HG03139 (cell line): ENCODE data around the gene C17orf100.
"Not testable (repeated sequence)": the region's sequence is repeated elsewhere in the genome, so short reads cannot be mapped to it uniquely, and the experiment has no call there.

Experiments used
- ATAC-seq: cut with Tn5 transposase; IDR thresholded peaks from one replicate; pipeline ENCODE4 v1.9.1; 2021; ENCODE audit not compliant: unreplicated experiment

C17orf100 gene

DNA sequence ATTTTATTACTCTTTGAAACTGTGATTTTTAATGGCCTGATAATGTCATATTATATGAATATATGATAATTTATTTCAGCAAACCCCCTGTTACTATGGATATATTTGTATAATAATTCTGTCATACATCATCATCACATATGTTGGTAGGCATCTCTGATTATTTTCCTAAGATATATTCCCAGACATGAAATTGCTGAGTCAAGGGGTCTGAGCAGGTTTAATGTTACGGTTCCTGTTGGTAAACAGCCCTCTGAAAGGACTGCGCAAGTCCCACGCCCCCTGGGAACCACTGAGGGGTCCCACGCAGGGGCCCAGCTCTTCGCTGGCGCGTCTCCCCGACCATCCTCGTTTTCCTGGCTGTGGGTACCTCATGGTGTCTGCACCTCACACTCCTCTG lies 37.4 kb downstream of the C17orf100 start:
- no peak for ATAC-seq

- no peak for ATAC-seq
Measured at GRCh38 chr17:6690641-6691040, 39.1 kb downstream of the C17orf100 start.

DNA sequence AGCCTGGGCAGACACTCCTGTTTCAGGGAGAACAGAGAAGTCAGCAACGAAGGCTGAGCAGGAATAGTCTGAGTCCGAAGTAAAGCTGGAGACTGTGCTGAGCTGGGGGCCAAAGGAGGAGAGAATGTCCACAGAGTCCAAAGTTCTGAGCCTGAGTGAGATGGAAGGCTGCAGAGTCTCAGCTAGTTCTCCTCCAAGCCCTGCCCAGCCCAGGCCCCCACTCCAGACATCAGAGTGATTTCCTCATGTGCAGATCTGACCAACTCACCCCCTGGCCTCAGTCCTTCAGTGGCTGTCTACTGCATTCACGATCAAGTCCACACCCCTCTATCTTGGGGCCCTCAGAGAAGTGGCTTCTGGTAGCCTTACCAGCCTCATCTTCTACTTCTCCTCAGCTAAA lies 40.0 kb downstream of the C17orf100 start:
- no peak for ATAC-seq

DNA sequence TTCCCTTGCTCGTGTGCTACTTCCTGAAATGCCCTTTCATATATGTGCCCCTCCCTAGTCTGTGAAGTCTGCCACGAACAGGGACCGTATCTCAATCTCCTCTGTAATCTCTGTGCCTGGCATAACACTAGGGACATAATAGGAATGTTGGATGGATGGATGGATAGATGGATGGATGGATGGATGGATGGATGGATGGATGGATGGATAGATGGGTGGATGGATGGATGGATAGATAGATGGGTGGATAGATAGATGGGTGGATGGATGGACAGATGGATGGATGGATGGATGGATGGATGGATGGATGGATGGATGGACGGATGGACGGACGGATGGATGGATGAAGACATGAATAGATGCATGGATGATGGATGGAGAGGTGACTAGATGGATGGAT lies 40.4 kb downstream of the C17orf100 start:
- not testable (repeated sequence) for ATAC-seq

- no peak for ATAC-seq
Measured at GRCh38 chr17:6695051-6695450, 43.5 kb downstream of the C17orf100 start.

- no peak for ATAC-seq
Measured at GRCh38 chr17:6695565-6695964, 44.0 kb downstream of the C17orf100 start.

GRCh38 chr17:6696906-6697305 lies 45.3 kb downstream of the C17orf100 start:
- no peak for ATAC-seq

DNA sequence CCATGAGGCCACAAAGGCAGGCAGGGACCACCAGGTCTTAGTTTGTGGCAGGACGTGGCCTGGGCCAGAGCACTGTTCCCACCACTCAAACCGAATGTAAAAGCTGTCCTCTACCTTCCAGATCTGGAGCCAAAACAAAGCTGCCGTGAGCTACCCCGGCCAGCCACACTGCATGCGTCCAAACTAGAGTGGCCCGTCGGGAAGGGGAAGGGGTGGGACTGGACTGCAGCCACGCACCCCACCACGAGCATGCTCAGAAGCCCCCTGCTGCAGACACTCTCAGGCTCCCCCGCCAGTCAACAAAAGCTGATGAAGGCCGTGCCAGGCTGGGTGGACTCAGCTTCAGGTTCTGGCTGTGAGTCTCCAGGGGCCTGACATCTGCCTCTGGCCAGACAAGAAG lies 46.4 kb downstream of the C17orf100 start:
- ATAC-seq: no peak

DNA sequence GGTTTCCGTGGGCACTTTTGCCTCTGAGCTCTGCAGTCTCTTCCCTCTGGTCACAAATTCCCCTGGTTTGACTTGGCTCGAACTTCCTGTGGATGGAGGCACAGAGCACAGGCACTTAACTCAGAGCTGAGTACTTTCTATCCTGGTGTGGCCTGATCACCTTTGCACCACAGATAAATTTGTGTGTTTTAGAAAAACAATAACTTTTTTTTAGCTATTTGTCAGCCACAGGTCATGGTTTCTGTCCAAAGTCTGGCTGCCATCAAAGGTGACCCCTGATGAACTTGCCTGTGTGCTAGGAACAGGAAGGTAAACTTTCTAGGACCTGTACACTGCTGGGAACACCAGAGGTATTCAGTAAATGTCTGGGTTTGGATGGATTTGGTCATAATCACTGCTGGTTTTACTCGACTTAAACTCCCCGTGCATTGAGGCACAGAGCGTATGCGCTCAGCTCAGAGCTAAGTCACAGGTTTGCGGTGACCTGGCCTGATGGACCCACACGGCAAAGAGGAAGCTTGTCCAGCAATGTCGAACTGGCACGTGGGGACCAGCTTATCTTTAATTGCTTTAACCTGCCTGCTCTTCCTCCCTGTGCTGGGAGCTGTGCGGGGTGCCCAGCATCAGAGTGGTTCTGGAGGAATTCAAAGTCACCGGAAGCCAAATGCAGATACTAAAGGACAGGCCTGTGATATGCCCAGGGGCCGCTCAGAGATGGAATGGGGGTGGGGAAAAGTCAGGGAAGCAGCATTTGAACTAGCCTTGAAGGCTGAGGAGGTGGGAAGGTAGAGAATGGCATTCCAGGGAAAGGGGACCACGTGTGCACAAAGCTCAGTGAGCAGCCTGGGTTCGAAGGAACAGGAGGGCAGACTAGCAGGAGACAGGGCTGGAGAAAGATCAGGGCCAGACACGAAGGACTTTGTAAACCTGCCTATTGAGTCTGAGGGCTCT lies 48.7 kb downstream of the C17orf100 start:
- ATAC-seq: no peak

DNA sequence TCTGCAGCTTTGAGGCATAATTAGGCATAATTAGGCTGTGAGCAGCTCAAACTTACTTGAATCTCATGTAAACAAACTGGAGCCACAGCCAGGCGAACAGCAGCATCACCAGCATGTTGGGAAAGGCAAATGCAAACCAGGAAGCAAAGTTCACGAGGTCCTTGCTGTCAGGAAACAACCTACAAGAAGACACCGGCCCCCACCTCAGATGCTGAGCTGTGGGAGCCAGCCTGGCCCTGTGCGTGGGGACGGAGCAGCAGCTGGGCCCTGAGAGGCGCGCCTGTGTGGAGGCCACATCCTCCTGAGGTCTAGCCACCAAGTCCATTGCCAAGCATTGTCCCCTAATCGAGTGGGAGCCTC lies 49.4 kb downstream of the C17orf100 start:
- no peak for ATAC-seq

DNA sequence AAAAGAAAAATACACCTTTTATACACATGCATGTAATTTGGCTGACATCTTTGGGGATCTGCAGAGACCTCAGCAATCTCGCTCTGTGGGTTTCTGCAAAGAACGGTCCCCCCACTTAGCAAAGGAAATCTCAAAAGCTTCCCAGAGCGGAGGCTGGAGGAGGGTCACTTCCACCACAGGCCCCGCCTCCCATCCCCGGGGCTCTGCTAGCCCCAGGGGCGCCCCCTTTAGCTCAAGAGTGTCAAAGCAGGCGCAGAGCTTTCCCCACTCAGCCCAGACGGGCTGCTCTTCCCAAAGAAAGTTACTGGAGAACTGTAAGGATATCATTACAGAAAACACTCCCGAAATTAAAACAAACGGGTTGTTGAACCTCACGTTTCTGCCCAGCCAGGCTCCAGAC lies 50.2 kb downstream of the C17orf100 start:
- no peak for ATAC-seq

DNA sequence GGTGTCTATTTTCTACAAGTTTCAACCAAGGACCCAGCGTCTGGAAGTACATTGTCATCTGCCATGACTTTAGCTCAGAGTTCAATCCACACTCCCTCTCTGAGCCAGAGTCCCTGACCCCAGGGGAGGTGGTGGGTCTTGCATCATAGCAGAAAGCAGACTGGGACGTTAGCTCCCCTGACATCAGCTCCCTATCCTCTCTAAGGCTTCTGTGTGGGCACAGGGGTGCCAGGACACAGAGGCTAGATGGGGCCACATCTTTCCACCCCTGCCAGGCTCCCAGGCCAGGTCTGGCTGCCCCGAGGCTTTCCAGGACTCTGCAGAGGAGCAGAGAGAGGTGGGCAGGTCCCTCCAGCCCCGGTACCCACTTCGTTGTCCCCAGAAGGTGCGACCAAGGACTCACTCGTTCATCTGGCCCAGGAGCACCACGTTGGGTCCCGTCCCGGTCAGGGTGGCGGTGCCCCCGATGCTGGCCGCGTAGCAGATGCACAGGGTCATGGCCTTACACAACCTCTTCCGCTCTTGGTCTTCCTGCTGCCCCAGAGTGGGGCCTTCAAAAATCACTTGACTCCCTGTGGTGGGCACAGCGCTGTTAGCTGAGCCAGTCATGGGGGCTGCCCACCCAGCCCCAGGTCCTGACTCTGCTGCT lies 51.1 kb downstream of the C17orf100 start:
- no peak for ATAC-seq
